Measurements from ENCODE around the gene PDGFA.

PDGFA gene

DNA sequence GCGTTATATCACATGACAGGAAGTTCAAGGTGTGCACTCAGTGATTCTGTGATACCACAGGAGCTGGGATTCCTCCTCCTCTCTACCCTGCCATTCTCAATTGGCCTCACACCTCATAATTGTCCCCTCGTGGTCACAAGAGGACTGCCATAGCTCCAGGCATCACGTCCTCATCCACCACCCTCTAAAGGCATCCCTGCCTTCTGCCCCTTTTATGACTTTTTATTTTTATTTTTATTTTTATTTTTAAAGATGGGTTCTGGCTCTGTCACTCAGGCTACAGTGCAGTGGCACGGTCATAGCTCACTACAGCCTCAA is 47.0 kb downstream of the PDGFA start:
- DNase-seq (ENCODE audit: low spot score) = no peak

GRCh38 chr7:471866-472639 is 47.6 kb downstream of the PDGFA start:
- no peak for DNase-seq (ENCODE audit: low spot score)

- no peak for DNase-seq (ENCODE audit: low spot score)
Observed at GRCh38 chr7:471191-471865, 48.3 kb downstream of the PDGFA start.

- no peak for DNase-seq (ENCODE audit: low spot score)
Observed at GRCh38 chr7:469563-469961, 50.1 kb downstream of the PDGFA start.

GRCh38 chr7:468681-469562 is 50.7 kb downstream of the PDGFA start:
- DNase-seq (ENCODE audit: low spot score) = no peak

DNA sequence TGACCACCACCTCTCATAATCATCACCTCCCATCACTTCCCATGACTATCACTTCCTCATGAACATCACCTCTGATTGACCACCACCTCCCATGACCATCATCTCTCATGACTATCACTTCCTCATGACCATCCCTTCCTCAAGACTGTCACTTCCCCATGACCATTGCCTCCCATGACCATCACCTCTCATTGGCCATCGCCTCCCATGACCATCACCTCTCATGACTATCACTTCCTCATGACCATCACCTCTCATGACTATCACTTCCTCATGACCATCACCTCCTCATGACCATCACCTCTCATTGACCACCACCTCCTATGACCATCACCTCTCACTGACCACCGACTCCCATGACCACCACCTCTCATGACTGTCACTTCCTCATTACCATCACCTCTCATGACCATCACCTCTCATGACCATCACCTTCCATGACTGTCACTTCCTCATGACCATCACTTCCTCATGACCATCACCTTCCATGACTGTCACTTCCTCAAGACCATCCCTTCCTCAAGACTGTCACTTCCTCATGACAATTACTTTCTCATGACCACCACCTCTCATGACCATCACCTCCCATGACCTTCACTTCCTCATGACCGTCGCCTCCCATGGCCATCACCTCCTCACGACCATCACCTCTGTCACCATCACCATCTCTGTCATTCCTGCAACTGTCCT is 51.6 kb downstream of the PDGFA start:
- DNase-seq (ENCODE audit: low spot score) = no peak

DNA sequence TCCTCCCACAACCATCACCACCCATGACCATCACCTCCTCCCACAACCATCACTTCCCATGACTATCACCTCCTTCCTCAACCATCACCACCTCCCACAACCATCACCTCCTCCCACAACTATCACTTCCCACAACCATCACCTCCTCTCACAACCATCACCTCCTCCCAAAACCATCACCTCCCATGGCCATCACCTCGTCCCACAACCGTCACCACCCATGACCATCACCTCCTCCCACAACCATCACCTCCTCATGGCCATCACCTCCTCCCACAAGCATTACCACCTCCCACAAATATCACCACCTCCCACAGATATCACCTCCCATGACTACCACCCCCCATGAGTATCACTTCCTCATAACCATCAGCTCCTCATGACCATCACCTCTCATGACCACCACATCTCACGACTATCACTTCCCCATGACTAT is 52.2 kb downstream of the PDGFA start:
- no peak for DNase-seq (ENCODE audit: low spot score)

DNA sequence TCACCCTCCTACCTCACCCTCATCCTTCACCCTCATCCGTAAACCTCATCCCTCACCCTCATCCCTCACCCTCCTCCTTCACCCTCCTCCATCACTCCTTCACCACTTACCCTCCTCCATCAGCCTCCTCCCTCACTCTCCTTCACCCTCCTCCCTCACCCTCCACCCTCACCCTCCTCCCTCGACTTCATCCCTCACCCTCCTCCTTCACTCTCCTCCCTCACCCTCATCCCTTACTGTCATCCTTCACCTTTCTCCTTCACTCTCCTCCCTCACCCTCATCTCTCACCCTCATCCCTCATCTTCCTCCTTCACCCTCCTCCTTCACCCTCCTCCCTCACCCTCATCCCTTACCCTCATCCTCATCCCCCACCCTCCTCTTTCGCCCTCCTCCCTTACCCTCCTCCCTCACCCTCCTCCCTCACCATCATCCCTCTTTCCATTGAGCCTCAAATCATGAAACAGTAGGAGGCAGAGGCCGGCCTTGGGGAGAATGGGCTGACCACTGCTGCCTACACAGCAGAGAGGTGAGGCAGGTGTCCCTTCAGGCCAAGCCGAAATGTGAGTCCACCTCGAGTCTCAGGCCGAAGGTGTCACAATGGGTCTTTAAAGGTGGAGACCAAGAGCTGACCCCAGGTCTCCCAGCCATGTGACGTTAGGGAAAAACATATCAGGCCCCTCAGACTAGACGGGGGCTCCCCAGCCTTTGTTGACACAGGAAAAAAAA is 53.0 kb downstream of the PDGFA start:
- DNase-seq (ENCODE audit: low spot score) = no peak

DNA sequence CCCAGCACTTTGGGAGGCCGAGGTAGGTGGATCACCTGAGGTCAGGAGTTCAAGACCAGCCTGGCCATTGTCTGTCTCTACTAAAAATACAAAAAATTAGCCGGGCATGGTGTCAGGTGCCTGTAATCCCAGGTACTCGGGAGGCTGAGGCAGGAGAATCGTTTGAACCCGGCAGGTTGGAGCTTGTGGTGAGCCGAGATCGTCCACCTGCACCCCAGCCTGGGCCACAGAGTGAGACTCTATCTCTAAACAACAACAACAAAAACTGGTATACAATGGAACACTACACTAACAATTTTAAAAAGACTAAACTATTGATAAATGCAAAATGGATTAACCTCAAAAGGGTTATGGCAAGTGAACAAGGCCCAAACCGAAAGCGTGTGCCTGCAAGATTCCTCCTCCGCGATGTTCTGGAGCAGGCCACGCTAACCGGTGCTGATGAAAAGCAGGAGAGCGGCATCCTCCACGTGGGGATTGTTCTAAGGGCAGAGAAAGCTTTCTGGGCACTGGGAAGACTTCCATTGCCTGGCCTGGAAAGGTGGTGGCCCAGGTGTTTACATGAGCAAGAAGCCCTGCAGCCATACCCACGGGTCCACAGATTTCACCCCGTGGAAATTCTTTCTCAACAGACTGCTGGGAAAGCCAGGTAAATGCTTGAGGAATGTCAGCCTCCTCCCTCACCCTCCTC is 53.8 kb downstream of the PDGFA start:
- DNase-seq (ENCODE audit: low spot score) = no peak

DNA sequence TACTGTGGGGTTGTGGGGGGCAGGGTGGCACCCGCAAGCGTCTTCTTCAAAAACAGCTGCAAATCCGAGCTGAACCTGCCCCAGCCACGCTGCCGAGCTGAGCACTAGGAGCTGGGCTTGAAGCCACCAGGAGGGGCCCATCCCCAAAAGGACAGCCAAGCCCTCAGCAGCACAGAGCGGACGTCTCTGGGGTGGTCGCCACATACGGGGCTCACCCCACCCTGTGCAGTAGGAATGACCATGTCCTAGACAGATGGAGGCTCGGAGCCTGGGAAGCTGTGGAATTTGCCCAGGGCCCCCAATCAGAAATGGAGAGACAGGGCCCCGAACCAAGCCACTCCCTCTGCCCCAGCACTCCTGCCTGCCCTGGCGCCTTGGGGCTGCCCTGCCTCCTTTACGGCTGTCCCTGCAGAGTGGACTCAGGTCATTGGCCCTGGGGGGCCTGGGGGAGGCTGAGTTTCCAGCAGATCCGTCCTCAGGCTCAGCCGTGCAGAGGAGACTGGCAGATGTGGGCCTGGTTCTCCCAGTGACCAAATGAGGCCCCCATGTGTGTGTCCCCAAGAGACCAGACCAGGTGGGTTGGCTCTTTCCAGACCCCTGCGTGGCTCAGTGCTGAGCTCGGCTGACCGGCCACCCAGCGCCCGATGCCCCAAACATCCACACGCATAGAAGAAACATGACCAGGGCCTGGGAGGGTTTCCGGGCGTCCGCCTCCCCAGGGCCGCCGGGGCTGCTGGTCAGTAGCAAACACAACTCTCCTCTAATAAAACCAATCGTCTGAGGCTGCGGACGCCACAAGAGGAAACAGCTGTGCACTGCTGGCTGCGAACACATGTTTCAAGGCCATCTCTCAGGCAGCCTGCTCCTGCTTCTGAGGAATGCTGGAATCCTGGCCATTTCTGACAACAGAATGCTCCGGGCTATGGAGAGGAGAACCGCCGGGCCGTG is 54.9 kb downstream of the PDGFA start:
- DNase-seq (ENCODE audit: low spot score) = no peak

GRCh38 chr7:463817-464453 is 55.7 kb downstream of the PDGFA start:
- DNase-seq (ENCODE audit: low spot score) = no peak

GRCh38 chr7:463362-463781 is 56.3 kb downstream of the PDGFA start:
- DNase-seq (ENCODE audit: low spot score) = no peak

GRCh38 chr7:462173-463103 is 57.2 kb downstream of the PDGFA start:
- no peak for DNase-seq (ENCODE audit: low spot score)

DNA sequence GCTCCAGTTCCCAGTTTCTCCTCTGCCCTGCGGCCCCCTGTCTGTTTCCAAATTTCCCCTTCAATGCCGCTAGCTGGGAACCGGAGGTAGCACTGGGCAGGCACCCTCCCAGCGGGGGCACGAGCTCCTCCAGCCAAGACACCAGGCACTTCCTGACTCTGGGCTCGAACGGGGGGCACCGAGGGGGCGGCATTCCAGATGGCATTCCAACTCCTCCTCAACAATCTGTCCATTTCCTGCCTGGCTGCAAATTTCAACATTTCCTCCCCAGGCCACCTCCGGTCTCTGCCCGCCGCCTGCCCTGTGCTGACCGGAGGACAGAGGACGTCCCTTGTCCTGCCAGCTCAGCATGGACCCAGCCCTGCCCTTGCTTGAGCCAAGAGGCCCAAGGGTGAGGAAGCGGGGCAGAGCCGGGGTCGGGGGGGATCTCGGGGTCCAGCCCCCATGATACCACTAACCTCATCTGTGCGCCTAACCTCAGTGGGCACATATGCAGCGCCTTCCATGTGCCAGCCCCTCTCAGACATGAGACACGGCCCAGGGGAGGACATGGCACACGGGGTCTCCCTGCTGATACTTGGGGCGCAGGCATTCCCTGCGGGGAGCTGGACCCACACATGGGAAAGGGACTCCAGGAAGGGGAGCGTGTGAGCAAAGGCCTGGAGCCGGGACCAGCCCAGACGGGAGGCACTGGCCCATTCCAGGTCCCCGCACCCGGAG is 58.0 kb downstream of the PDGFA start:
- no peak for DNase-seq (ENCODE audit: low spot score)

DNA sequence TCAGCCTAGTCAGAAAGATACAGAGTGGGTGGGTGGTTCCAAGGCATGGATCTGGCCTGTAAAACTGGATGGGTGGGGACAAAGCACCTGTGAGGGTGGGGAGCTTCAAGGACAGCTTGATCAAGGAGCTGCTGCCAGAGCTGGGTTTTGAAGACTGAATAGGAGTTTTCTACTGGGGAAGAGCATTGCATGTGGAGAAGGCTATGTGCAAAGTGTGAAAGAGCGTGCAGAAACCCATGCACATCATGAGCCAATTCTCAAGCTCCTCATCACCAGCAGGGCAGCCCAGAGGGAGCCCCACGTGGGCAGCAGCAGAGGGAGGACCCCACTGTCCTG is 58.6 kb downstream of the PDGFA start:
- no peak for DNase-seq (ENCODE audit: low spot score)

GRCh38 chr7:460374-461116 is 59.1 kb downstream of the PDGFA start:
- peak; percentile 93 for DNase-seq (ENCODE audit: low spot score)
